GM12864 (cell line): ENCODE data around the gene IQGAP2.
"Not testable (repeated sequence)": the region's sequence is repeated elsewhere in the genome, so short reads cannot be mapped to it uniquely, and the experiment has no call there.

Experiments
- DNase-seq: peaks from one replicate; pipeline ENCODE4 v3.0.0-alpha.2; 2011; ENCODE audit warnings: low read depth
- H3K4me3 ChIP-seq: 2 replicates; pipeline ENCODE4 v1.5.1; 2011; ENCODE audit warnings: mild to moderate bottlenecking, low read depth, low read length, control low read depth
- CTCF ChIP-seq: IDR thresholded peaks from 2 replicates; pipeline ENCODE4 v1.5.1; 2011; ENCODE audit warnings: low read depth, mild to moderate bottlenecking, moderate library complexity, low read length, control low read depth, inconsistent platforms; ENCODE audit errors: missing control alignments

Gene IQGAP2

GRCh38 chr5:76425928-76426804 lies 23.1 kb downstream of the IQGAP2 start:
- no peak overlapping the region for H3K4me3 ChIP-seq
- no peak for TF ChIP-seq CTCF
- DNase-seq: no peak

GRCh38 chr5:76427206-76428140 lies 24.4 kb downstream of the IQGAP2 start:
- TF ChIP-seq CTCF: no peak
- no peak overlapping the region for H3K4me3 ChIP-seq
- DNase-seq: no peak

- DNase-seq: not testable (repeated sequence)
Observed at GRCh38 chr5:76428550-76428949, 25.5 kb downstream of the IQGAP2 start.

GRCh38 chr5:76433261-76433660 lies 30.2 kb downstream of the IQGAP2 start:
- no peak overlapping the region for H3K4me3 ChIP-seq
- DNase-seq: no peak
- TF ChIP-seq CTCF: no peak

More at GRCh38 chr5:76428550-76428949, 25.5 kb downstream of the IQGAP2 start:
- not testable (repeated sequence) for H3K4me3 ChIP-seq

- DNase-seq, H3K4me3 ChIP-seq: not testable (repeated sequence)
Observed at GRCh38 chr5:76437507-76437906, 34.4 kb downstream of the IQGAP2 start.

GRCh38 chr5:76438025-76438424 lies 34.9 kb downstream of the IQGAP2 start:
- H3K4me3 ChIP-seq: no peak overlapping the region
- no peak for DNase-seq
- no peak for TF ChIP-seq CTCF

- no peak for DNase-seq
- TF ChIP-seq CTCF: no peak
- no peak overlapping the region for H3K4me3 ChIP-seq
Observed at GRCh38 chr5:76439201-76439600, 36.1 kb downstream of the IQGAP2 start.
